ENCODE measurements around the gene DHRSX. TPM values are rescaled to one million over a fixed set of nuclear protein-coding genes. Genes with fewer than 3 reads are reported as not detected.

The DHRSX gene
- total and polyA plus RNA-seq, 2 of the 8 experiments (the other 6 are each of a cell fraction or from before 2014, with no cell fraction given) = 35.1 to 43.4 TPM

DNA sequence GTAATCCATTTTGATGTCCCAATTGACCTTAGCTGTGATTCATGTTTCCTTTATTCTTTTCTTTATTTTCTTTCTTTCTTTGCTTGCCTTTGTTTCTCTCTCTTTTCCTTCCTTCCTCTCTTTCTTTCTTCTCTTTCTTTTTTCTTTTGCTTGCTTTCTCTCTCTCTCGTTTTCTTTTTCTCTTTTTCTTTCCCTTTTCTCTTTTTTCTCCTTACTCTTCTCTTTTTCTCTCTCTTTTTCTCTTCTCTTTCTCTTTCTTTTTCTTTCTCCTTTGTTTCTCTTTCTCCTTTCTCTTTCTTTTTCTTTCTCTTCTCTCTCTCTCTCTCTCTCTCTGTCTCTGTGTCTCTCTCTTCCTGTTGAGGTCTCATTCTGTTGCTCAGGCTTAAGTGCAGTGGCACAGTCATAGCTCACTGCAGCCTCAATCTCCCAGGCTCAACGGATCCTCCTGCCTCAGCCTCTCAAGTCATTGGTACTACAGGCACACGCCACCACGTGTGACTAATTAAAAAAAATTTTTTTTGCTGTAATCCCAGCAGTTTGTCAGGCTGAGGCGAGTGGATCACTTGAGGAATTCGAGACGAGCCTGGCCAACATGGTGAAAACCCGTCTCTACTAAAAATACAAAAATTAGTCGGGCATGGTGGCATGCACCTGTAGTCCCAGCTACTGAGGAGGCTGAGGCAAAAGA is 8.0 kb upstream of the DHRSX start:
- no peaks in the 10 kb centered on the region for H4K20me1 ChIP-seq (replicated peaks in 1 of 2; ENCODE audit: control insufficient read depth in 1 of 2, insufficient read depth in 2 of 2, low read length in 2 of 2)
- H2BK5ac ChIP-seq (ENCODE audit: low read depth, low read length) = no peak overlapping the region
- FAIRE-seq (no peak), DNase-seq (ENCODE audit: low read depth in 1 of 2, low spot score in 2 of 2) (no peak)
- no peak overlapping the region for H2BK12ac ChIP-seq (ENCODE audit: low read depth, low read length)
- no peak overlapping the region; the same call in 1 of the 2 replicates for H4K8ac ChIP-seq (ENCODE audit: extremely low read depth, insufficient read depth, low read length)
- no peak overlapping the region for H3K4me3 ChIP-seq (ENCODE audit: extremely low read depth in 1 of 4, insufficient read depth in 2 of 4, low read depth in 3 of 4, low read length in 4 of 4)
- no peak overlapping the region for H2BK120ac ChIP-seq (replicated peaks; ENCODE audit: low read depth, low read length)
- H3K23me2 ChIP-seq (ENCODE audit: low read depth, low read length) = no peaks in the 10 kb centered on the region; the same call in 1 of the 2 replicates
- H3K36me3 ChIP-seq (ENCODE audit: control insufficient read depth in 2 of 4, insufficient read depth in 4 of 4, low read length in 3 of 4) = no peaks in the 10 kb centered on the region
- H2AK5ac ChIP-seq (ENCODE audit: low read depth, low read length) = no peak overlapping the region
- H3K9me3 ChIP-seq (ENCODE audit: insufficient read depth in 2 of 2, low read depth in 1 of 2, low read length in 1 of 2) = no peaks in the 10 kb centered on the region
- no peaks in the 10 kb centered on the region for H3K79me2 ChIP-seq (ENCODE audit: control insufficient read depth in 1 of 2, insufficient read depth in 2 of 2, low read length in 2 of 2)
- H3K27me3 ChIP-seq (replicated peaks in 1 of 4; ENCODE audit: control insufficient read depth in 3 of 4, extremely low read depth in 1 of 4, insufficient read depth in 3 of 4, low read length in 3 of 4) = no peaks in the 10 kb centered on the region
- no peak overlapping the region for H3K23ac ChIP-seq (ENCODE audit: insufficient read length)
- ChIA-PET POLR2A (ENCODE audit: partially characterized antibody) (no interaction called here), CTCF (ENCODE audit: partially characterized antibody) (no interaction called here)
- H2BK20ac ChIP-seq (ENCODE audit: low read length) = no peak overlapping the region
- no peak overlapping the region for H2AFZ ChIP-seq (ENCODE audit: low read length)
- no peak overlapping the region for H3K14ac ChIP-seq (ENCODE audit: insufficient read length)
- H3K4me2 ChIP-seq (ENCODE audit: insufficient read depth in 1 of 2, low read depth in 2 of 2, low read length in 2 of 2) = no peak overlapping the region
- no peak overlapping the region for H2BK15ac ChIP-seq (ENCODE audit: low read length)
- H3K9ac ChIP-seq (replicated peaks in 1 of 4; ENCODE audit: extremely low read depth in 1 of 4, low read depth in 3 of 4, low read length in 3 of 4) = no peak overlapping the region
- no peak overlapping the region for H3K4ac ChIP-seq (replicated peaks; ENCODE audit: insufficient read length, low read depth, low read length)
- no peaks in the 10 kb centered on the region for H3K79me1 ChIP-seq (ENCODE audit: low read depth, low read length)
- no peak overlapping the region for H3K27ac ChIP-seq (ENCODE audit: low read depth, low read length)
- H4K91ac ChIP-seq (replicated peaks; ENCODE audit: insufficient read length, low read length) = no peak overlapping the region
- no peak overlapping the region for H4K5ac ChIP-seq (ENCODE audit: insufficient read length, low read depth, low read length)
- no peaks in the 10 kb centered on the region for H3K4me1 ChIP-seq (replicated peaks in 1 of 4; ENCODE audit: control insufficient read depth in 3 of 4, insufficient read depth in 4 of 4, low read length in 3 of 4)
- H3K18ac ChIP-seq (ENCODE audit: extremely low read depth, low read length) = no peak overlapping the region
- WGBS, 2 experiments (ENCODE audit: extremely low coverage in 1 of 2, insufficient coverage in 1 of 2, insufficient read length in 1 of 2, insufficient replicate concordance in 2 of 2, low coverage in 1 of 2, low lambda C conversion rate in 2 of 2, missing lambda C conversion rate in 1 of 2) = 86% methylated on average over 9 of the region's 9 CpGs; no CpG with 5 or more reads in 1 of the 2 experiments
- no peak overlapping the region for H3K56ac ChIP-seq (replicated peaks; ENCODE audit: insufficient read length, low read depth, low read length)
- TF ChIP-seq TAF1 (IDR thresholded peaks at IDR 0.05; ENCODE audit: low read depth, low read length) = no peak
- no peak for TF ChIP-seq HDAC2 (IDR thresholded peaks at IDR 0.05; ENCODE audit: borderline replicate concordance in 1 of 2, low read depth in 2 of 2, low read length in 2 of 2)
- TF ChIP-seq EGR1 (IDR thresholded peaks at IDR 0.05; ENCODE audit: borderline replicate concordance, low read depth, low read length) = no peak
